Ascending aorta (tissue), 2 donors: Measurements from ENCODE around the gene EDIL3. TPM values are rescaled to one million over a fixed set of nuclear protein-coding genes. Genes with fewer than 3 reads are reported as not detected.

Experiments
- DNase-seq, 2 donors: peaks; one replicate each; pipeline ENCODE4 v3.0.0-alpha.2; 2019; ENCODE audit warnings: low spot score in 2 of 2
- H3K27ac ChIP-seq, 2 donors: fragments of 200-600 bp; sonication (generic); one replicate each; pipeline ENCODE4 v1.5.1; 2016 to 2017; ENCODE audit warnings: mild to moderate bottlenecking in 1 of 2
- H3K27me3 ChIP-seq: fragments of 200-600 bp; sonication (generic); one replicate; pipeline ENCODE4 v1.5.1; 2017
- H3K36me3 ChIP-seq, 2 donors: fragments of 200-600 bp; sonication (generic); one replicate each; pipeline ENCODE4 v1.5.1; 2016
- H3K4me1 ChIP-seq, 2 donors: fragments of 200-600 bp; sonication (generic); one replicate each; pipeline ENCODE4 v1.5.1; 2016 to 2017; ENCODE audit warnings: mild to moderate bottlenecking in 1 of 2
- H3K4me3 ChIP-seq, 2 donors: fragments of 200-600 bp; sonication (generic); one replicate each; pipeline ENCODE4 v1.5.1; 2016 to 2017; ENCODE audit warnings: mild to moderate bottlenecking in 1 of 2
- H3K9me3 ChIP-seq, 2 donors: fragments of 200-600 bp; sonication (generic); one replicate each; pipeline ENCODE4 v1.5.1; 2016
- intact Hi-C: fragments of 100-400 bp; cut with DNase I; formaldehyde crosslinking; loops from one replicate; pipeline ENCODE4 v1.15.1; 2023
- total RNA-seq: library from RNA; depleted of rRNA; stranded (reverse); fragments of >200 nt; gene quantifications from one replicate; pipeline ENCODE4 v1.1.0, GENCODE V29; 2016
- TF ChIP-seq, protein P1 (sequence below), 3 experiments: fragments of 200-600 bp in 2 of 3; fragments of 450-650 bp in 1 of 3; sonication (generic) in 2 of 3; IDR thresholded peaks; one replicate each; pipeline ENCODE4 v1.5.1; 2016 to 2019; ENCODE audit warnings: antibody characterized with exemption in 3 of 3, mild to moderate bottlenecking in 1 of 3, moderate library complexity in 1 of 3

The EDIL3 gene
- total RNA-seq, 1 donor from 2014 or later, result 68.1 TPM

DNA sequence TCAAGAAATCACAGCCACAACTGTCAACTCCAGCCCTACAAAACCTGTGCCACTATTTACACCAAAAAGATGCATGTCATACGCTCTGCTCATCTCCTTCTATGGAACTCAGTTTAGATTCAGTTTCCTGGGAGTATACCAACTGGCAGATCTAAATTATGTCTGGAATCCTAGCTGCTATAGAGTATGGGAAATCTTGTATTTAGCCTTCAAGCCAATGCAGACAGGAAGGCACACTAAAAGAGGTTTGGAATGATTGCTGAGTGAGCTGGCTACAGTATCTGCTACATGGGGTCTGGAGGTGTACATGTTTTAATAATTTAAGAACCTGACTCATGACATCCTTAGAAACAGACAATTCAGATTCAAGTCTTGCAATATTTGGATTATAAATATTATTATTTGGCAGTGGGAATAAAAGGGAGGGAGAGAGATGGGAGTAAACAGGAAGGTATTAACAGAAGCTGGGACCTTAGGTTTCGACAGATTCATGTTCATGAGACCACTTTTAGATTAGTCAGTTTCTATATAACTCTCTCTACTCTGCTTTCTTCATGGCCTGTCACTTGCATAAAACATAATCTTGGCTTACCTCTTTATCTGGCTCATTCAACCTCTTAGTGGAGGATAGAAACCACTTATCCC is 485.2 kb downstream of the EDIL3 start:
- H3K9me3 ChIP-seq, result no peaks in the 10 kb centered on the region
- intact Hi-C loops, result no loop called here
- TF ChIP-seq, protein P1, sequence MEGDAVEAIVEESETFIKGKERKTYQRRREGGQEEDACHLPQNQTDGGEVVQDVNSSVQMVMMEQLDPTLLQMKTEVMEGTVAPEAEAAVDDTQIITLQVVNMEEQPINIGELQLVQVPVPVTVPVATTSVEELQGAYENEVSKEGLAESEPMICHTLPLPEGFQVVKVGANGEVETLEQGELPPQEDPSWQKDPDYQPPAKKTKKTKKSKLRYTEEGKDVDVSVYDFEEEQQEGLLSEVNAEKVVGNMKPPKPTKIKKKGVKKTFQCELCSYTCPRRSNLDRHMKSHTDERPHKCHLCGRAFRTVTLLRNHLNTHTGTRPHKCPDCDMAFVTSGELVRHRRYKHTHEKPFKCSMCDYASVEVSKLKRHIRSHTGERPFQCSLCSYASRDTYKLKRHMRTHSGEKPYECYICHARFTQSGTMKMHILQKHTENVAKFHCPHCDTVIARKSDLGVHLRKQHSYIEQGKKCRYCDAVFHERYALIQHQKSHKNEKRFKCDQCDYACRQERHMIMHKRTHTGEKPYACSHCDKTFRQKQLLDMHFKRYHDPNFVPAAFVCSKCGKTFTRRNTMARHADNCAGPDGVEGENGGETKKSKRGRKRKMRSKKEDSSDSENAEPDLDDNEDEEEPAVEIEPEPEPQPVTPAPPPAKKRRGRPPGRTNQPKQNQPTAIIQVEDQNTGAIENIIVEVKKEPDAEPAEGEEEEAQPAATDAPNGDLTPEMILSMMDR (IDR thresholded peaks at IDR 0.05), result no peak
- H3K4me3 ChIP-seq, result no peak overlapping the region
- H3K4me1 ChIP-seq, result no peaks in the 10 kb centered on the region
- no peaks in the 10 kb centered on the region for H3K27me3 ChIP-seq
- H3K36me3 ChIP-seq, result no peaks in the 10 kb centered on the region
- no peak overlapping the region for H3K27ac ChIP-seq
- DNase-seq, result no peak

DNA sequence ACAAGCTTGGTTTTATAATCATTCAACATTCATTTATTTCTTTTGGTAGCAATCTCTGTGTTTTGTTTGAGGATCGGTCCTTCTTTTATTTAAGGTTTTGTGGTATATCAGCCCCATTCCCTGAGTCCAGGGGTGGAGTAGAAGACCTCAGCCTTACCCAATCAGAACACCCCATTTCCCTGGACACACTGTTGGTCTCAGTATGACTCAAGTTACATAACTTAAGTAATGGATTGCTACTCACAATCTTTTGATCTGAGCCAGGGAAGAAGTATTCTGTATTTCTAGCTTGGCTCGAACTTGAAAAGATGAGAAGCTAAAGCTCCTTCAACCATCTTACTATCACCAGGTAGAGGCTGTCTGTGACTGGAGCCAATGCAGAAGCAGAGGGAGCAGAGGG is 488.8 kb downstream of the EDIL3 start:
- Histone ChIP-seq H3K4me1 (no peaks in the 10 kb centered on the region), H3K36me3 (no peaks in the 10 kb centered on the region), H3K9me3 (no peaks in the 10 kb centered on the region), H3K27ac (no peak overlapping the region), H3K4me3 (no peak overlapping the region), H3K27me3 (no peaks in the 10 kb centered on the region)
- no peak for DNase-seq
- intact Hi-C loops, result no loop called here
- TF ChIP-seq, protein P1 (IDR thresholded peaks at IDR 0.05), result no peak

DNA sequence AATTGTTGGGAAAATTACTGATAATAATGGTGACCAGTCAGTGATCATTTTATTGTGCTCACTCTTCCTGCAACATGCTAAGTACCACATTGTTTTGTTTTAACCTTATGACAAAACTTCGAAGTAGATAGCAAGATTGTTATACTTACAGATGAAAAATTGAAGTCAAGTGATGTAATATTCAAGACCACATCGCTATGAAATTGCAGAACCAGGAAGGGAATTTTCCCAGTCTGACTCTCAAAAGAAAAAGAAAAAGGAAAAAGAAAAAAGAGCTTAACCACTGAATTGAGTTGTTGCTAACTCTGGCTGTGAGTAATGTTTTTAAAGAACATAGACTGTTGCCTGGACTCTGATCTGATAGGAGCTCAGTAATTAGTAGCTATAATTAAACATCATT is 493.4 kb downstream of the EDIL3 start:
- TF ChIP-seq, protein P1 (IDR thresholded peaks at IDR 0.05), result no peak

More for the DNA sequence above, 493.4 kb downstream of the EDIL3 start:
- DNase-seq, result no peak
- Histone ChIP-seq H3K36me3 (no peaks in the 10 kb centered on the region), H3K27ac (no peak overlapping the region), H3K4me1 (no peaks in the 10 kb centered on the region), H3K9me3 (no peaks in the 10 kb centered on the region), H3K27me3 (no peaks in the 10 kb centered on the region), H3K4me3 (no peak overlapping the region)
- intact Hi-C loops, result no loop called here
